T47D (cell line): ENCODE results near the gene SPTLC3.
"Not testable (repeated sequence)": the region's sequence is repeated elsewhere in the genome, so short reads cannot be mapped to it uniquely, and the experiment has no call there.

Experiments used
- DNase-seq, 2 experiments: peaks; one replicate each; pipeline versions ENCODE4 v3.0.0 to v3.0.0-alpha.2; 2011 to 2012; ENCODE audit warnings: low read depth in 1 of 2, low spot score in 1 of 2
- JUND ChIP-seq: IDR thresholded peaks from 2 replicates; pipeline ENCODE4 v1.6.1; 2012; ENCODE audit warnings: low read depth
- in situ Hi-C: cut with HindIII; loops from 2 replicates; pipeline ENCODE4 v1.10.0; 2016; ENCODE audit warnings: low sequenced_read_pairs, low pct_unique_long_range_greater_than_20kb

Gene SPTLC3

DNA sequence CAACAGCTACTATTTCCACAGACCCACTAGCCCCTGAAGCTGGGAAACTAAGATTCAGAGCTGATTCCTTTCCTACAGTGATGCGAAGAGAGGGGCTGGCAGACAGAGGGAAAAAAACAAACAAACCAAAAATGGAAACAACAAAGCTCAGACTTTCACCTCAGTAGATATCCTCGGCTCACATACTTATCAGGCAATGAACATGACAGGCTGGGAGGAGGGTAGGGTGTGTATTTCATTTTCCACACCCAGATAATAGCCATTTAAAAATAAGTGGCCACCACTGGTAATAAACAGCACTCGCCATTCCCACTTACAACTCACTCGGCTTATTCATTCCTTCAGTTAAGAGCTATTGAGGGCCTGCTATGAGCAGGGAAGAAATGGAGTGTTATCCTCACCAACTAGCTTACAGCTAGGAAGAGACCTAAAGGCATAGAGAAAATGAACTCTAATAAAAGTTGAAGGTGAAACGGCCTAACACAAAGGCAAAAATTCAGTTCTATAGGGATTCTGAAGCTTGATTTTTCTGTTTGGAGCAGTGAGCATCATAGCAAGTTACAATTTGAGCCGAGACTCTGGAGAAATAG is 32.0 kb upstream of the SPTLC3 start:
- in situ Hi-C loops = no loop called here
- no peak for TF ChIP-seq JUND
- no peak for DNase-seq

DNA sequence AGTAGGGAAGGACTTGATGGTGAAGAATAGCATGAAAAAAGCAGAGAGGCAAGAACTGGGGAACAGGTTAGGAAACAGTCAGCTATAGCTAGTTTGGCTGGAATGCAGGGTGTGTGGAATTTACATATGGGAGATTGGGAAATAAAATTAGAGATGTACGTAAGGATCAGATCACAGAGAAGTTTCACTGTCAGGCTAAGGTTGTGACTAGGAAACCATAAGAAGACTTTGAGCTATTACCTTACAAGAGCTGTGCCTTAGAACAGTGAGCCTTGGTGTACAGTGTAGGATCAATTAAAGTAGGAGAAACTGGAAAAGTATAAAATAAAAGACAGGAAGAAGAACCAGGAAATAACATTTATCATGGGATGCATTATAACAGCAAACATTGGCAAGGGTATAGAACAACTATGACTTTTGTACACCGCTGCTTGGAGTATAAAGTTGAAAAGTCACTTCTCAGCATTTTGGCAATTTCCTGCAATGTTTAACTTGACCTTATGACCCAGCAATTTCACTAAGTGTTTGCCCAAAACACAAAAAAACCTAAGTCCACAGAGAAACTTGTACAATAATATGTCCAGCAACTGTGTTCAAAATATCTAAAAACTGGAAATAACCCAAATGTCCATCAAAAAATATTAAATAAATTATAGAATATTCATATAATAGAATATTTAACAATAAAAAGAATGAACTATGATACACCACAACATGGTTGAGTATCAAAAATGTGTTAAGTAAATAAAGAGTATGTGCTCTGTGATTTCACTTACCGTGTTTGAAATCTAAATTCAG is 31.2 kb upstream of the SPTLC3 start:
- DNase-seq = no peak
- TF ChIP-seq JUND = no peak
- in situ Hi-C loops = no loop called here

DNA sequence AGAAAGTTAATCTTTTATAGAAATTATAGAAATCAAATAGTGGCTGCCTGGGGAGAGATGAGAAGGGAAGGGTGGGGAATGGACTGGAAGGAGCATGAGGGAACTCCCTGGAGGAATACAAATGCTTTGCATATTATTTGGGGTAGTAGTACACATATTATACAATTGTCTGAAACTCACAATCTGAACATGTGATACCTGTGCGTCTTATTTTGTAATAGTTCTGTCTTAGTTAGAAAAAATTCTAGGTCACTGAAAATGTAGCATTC is 30.7 kb upstream of the SPTLC3 start:
- in situ Hi-C loops = no loop called here
- DNase-seq = no peak
- TF ChIP-seq JUND = no peak

DNA sequence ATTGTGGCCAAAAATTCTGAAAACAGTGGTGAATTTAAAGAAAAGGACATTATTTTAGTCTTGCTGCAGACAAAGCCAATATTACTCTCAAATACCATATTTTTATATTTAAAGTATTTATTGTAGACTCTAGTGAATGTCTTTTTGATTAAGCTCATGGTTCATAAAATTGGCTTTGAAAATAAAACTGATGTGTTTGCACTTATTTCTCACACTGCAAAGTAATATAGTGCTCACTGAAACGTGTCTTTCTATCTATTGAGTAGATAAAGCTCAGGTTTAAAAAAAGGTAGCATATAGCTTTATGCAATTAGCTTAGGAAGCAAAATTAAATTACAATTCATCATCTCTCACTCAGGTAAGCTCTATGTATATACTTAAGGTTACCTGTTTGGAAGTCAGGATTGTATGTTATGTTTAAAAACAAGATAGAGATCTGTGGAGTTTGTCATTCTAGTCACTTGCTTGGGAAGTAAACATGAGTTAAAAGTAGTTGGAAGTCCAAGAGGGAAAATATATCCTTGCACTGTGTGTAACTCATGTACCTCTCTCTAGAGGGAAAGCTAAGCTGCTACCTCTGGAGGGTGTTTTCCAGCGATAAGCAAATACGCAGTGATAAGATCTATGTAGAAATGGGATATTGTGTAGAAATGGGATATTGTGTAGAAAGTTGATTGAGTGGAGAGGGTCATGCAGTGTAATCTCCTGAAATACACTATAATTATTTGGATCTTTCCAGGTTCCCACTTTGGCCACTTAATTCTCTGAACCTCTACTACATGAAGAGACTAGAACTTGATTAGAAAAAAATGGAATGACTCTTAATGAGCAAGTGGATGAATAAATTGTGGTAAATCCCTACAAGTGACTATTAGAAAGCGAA is 29.9 kb upstream of the SPTLC3 start:
- peak in 1 of 2 experiments; percentile 52 for DNase-seq
- in situ Hi-C loops = no loop called here
- TF ChIP-seq JUND = no peak

DNA sequence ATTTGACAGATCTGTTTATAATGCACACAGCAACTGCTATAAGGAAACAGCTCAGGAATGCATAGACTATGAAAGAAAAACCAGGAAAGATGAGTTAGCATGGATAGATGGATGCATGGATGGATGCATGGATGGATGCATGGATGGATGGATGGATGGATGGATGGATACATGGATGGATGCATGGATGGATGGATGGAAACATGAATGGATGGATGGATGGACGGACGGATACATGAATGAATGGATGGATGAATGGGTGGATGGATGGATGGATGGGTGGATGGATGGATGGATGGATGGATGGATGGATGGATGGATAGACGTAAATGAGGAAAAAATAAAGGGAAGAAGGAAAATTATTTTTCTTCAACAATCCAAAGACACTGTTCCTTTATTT is 29.1 kb upstream of the SPTLC3 start:
- DNase-seq, in situ Hi-C loops: not testable (repeated sequence)

DNA sequence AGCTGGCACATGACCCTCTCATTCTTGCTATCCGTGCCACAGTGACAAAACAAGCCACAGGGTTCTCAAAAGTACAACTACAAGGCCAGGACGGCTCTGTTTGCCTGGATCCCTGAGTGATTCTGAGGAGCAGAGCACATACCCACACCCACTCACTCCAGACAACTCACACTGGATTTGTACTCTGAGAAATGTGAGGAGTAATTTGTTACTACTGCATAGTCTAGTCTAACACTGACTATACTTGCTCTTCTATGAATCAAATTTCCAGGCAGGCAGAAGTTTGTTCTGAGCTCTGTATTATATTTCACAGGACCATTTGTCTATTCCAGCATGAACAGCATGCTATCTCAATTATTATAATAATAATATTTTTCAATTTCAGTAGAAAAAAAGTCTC is 26.7 kb upstream of the SPTLC3 start:
- TF ChIP-seq JUND = no peak
- in situ Hi-C loops = no loop called here

DNA sequence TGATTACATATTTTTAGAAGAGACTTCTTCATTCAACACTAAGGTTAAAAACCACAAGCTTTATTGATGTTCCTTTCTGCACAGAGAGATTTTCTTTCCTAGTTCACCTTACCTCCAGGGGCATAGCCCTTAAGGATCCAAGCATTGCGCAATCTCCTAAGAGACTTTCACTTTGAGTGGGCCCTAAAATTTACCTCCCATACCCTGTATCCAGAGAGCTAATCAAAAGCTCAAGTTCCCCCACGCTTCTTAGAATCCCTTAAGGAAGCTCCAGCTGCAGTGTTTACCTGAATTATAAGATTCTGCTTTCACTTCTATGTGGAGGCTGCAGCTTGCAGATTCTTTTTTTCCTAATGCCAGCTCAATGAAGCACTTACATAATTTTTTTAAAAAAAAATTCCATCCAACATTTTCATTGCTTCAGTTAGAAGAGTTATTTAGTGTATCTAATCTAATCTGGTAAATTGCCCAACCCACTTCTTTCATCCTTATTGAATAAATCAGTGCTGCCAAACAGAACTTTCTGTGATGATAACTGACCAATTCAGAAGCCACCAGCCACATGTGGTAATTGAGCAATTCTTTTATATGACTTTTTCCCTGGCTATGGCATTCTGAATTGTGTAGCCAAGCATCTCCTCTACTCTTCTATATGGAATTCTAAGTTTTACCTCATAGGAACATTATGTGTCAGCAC is 24.6 kb upstream of the SPTLC3 start:
- in situ Hi-C loops = no loop called here
- TF ChIP-seq JUND = no peak
- DNase-seq = no peak

More for the DNA sequence above, 26.7 kb upstream of the SPTLC3 start:
- DNase-seq = no peak

DNA sequence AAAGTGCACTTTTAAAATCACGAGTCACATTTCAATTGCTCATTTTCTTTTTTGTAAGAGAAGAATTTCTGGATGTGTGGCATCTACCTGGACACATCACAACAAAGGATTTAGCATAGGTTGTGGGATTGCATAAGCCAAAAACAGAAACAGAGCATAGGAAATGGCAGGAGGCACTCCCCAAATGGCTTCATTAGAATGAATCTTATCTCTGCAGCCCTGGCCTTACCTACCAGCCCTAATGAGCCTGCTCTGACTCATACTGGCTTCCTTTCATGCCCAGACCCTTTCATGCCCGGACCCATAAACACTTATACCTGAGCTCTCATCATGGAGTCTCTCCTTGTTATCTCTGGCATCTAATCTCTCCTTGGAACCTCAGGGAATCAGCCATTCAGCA is 23.9 kb upstream of the SPTLC3 start:
- TF ChIP-seq JUND = no peak
- DNase-seq = no peak
- in situ Hi-C loops = no loop called here

DNA sequence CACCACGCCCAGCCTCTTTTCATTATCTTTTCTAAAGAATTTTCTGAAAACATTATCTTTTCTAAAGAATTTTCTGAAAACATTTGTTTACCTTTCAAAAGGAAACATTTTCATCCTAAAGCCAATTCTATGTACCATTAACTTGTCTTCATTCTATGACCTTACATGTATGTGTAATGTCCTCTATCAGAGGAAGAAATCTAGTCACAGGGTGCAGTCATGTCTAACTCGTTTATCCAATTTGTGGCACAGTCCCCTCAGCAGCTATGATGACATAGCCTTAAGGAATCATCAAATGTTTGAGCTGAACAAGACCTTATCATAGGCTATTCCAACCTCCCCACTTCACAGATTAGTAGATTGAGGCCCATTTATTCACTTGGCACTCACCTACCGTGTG is 21.5 kb upstream of the SPTLC3 start:
- DNase-seq = no peak
- TF ChIP-seq JUND = no peak
- in situ Hi-C loops = no loop called here

DNA sequence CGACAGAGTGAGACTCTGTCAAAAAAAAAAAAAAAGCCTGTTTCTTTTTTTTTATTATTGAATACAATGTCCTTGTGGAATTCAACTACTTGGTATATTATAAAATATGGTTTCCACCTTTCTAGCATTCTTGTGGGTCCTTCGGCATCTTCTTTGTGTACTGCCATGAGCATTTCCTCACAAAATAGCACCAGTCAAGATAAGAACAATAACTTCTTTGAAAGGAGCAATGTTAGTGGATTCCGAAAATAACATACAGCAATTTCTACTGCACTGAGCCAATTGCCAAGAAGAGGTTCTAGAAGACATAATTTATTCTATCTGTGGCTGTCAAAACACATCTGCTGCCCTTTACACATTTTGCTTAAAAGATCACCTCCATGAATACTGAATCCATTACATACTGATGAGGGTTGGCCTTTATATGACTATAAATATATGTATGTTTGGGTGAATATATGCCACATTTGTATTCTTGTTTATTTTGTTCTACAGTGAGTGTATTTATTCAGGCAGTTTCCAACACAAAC is 19.1 kb upstream of the SPTLC3 start:
- TF ChIP-seq JUND = no peak

DNA sequence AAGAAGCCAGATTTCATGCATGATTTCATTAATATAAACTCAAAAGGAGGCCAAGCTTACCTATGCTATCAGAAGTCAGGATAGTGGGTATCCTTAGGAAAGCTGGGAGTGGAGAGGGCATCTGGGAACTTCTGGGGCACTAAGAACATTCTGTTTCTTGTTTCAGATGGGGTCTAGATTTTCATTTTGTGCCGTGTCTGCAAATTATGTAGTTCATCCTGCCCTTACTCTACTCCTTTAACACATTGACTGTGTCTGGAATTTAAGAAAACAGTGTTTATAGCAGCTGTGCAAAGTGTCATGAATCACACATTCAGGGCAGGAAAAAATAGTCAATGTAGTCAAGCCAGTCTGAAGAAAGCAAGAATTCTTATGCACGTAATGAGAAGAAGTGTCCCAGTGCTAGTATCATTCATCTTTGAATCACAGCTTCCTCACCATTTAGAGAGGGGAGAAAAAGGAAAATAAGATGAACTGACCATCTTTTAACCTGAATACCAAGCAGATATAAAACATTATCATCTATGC is 11.6 kb upstream of the SPTLC3 start:
- no peak for DNase-seq
- in situ Hi-C loops = no loop called here

More for the DNA sequence above, 19.1 kb upstream of the SPTLC3 start:
- in situ Hi-C loops = no loop called here
- no peak for DNase-seq

DNA sequence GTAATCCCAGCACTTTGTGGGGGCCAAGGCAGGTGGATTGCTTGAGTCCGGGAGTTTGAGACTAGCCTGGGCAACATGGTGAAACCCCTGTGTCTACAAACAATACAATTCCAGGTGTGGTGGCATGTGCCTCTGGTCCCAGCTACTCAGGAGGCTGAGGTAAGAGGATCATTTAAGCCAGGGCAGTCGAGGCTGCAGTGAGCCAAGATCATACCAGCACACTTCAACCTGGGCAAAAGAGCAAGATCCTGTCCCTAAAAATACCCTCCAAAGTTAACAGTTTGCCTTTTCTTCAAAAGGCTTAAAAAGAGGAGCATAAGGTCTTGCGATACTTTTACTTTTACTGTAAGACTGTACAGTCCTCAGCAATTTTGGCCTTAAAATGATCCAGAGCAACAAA is 10.7 kb upstream of the SPTLC3 start:
- TF ChIP-seq JUND = no peak
- DNase-seq = no peak
- in situ Hi-C loops = no loop called here

More for the DNA sequence above, 11.6 kb upstream of the SPTLC3 start:
- TF ChIP-seq JUND = no peak
